ENCODE results near the gene ADAMTS2. TPM values are rescaled to one million over a fixed set of nuclear protein-coding genes. Genes with fewer than 3 reads are reported as not detected.
A peak's percentile ranks its signal among the peaks of the same experiment; 100 is the strongest.

The ADAMTS2 gene
- total RNA-seq, 1 experiment from 2014 or later: not detected

DNA sequence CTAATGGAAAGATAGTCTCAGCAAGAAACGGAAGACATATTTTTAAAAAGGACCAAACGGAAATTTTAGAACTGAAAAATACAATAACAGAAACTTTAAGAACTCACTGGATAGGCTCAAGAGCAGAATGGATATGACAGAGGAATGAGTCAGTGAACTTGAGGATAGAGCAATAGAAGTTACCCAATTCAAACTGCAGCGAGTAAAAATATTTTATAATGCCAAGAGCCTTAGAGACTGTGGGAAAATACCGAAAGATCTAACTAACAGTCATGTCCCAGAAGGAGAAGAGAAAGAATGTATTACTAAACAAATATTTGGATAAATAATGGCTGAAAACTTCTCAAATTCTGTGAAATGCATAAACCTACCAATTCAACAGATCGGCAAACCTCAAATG, 40.8 kb downstream of the ADAMTS2 start:
- H3K4me1 ChIP-seq (ENCODE audit: low read length): no peaks in the 10 kb centered on the region
- H3K9me2 ChIP-seq (replicated peaks; ENCODE audit: insufficient read depth, low read length): no peaks in the 10 kb centered on the region
- no peak overlapping the region for H3K9ac ChIP-seq (ENCODE audit: low read length)
- no peaks in the 10 kb centered on the region for H3K36me3 ChIP-seq (ENCODE audit: insufficient read depth, low read length)
- no peaks in the 10 kb centered on the region for H4K20me1 ChIP-seq (ENCODE audit: insufficient read depth, low read depth, low read length)
- no peak for DNase-seq
- H3K4me2 ChIP-seq (ENCODE audit: low read depth, low read length, poor library complexity, severe bottlenecking): no peak overlapping the region
- no peaks in the 10 kb centered on the region for H3K79me2 ChIP-seq (ENCODE audit: low read length)
- no peak overlapping the region for H3K27ac ChIP-seq (ENCODE audit: low read length)
- no peak overlapping the region for H2AFZ ChIP-seq (ENCODE audit: low read length)
- H3K4me3 ChIP-seq (ENCODE audit: low read length): no peak overlapping the region
- H3K27me3 ChIP-seq (ENCODE audit: low read length): 0 out of 2 replicates have a peak, but pooled peaks cover 3% of the 10 kb centered on the region
- H3K9me3 ChIP-seq (ENCODE audit: low read length): no peaks in the 10 kb centered on the region

DNA sequence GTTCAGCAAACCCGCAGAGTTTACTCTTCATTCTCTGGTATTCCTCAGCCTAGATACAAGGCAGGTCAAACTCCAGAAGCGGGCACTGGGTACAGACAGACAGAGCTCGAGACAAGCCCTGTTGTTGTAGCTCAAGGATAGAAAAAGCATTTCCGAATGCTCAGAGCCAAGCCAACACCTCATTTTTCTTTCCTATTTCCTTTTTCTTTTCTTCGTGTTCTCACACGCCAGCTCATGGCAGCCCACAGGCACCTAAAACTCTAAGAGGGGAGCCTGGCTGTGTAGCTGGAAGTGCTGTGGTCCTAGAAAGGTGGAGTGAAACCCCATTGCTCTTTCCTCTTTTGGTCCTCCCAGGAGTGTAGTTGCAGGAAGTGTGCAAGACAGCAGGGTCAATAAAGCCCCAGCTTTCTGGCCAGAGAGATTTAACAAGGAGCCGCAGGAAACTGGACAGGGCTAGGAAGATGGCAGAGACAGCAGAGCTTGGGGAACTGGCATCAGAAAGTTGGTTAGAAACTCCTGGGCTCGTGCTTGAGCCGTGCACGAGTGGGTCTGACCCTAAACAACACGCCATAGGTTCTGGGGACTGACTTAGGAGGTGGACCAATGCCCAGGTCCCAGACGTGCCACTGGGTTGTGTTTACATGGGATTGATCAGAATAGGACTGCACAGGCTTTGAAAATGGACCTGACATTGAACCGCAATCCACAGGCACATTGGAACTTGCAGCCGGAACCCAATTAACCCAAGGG, 41.6 kb downstream of the ADAMTS2 start:
- Histone ChIP-seq H3K9me3 (ENCODE audit: low read length) (no peaks in the 10 kb centered on the region), H3K79me2 (ENCODE audit: low read length) (no peaks in the 10 kb centered on the region), H3K36me3 (ENCODE audit: insufficient read depth, low read length) (no peaks in the 10 kb centered on the region)

DNA sequence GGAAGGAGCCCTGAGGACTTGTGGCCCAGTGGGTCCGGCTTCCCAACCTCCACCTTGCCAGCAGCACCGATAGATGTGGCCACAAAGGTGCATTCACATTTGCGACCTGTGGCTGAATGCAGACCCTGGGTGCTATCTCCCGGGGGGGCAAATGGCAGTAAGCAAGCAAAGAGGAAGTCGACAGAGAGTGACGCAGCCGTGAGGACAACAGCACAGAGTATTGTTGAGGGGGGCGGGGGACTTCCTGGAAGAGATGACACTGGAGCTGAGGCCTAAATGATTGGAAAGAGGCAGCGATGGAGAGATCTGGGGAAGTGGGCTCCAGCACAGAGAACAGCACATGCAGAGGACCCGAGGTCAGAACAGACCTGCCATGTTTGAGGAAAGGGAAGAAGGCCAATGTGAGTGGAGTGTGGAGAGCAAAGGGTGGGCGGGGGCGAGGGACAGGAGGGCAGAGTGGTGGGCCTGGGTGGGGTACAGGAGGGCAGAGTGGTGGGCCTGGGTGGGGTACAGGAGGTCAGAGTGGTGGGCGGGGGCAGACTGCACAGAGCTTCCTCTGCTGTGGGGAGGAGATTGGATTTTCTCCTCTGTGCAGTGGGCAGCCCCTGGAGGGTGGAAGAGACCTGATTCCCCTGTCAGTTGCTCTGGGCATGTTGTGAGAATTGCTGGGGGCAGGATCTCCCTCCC, 42.6 kb downstream of the ADAMTS2 start:
- no peak overlapping the region for H3K4me3 ChIP-seq (ENCODE audit: low read length)
- H3K9me3 ChIP-seq (ENCODE audit: low read length): no peaks in the 10 kb centered on the region
- no peak overlapping the region for H3K9ac ChIP-seq (ENCODE audit: low read length)
- no peaks in the 10 kb centered on the region for H3K36me3 ChIP-seq (ENCODE audit: insufficient read depth, low read length)
- H3K4me1 ChIP-seq (ENCODE audit: low read length): no peaks in the 10 kb centered on the region
- peak; percentile 47 for DNase-seq
- no peaks in the 10 kb centered on the region for H4K20me1 ChIP-seq (ENCODE audit: insufficient read depth, low read depth, low read length)
- H3K4me2 ChIP-seq (ENCODE audit: low read depth, low read length, poor library complexity, severe bottlenecking): no peak overlapping the region
- peak overlapping the region; percentile 30; the same call in 1 of the 2 replicates for H2AFZ ChIP-seq (ENCODE audit: low read length)
- no peaks in the 10 kb centered on the region for H3K79me2 ChIP-seq (ENCODE audit: low read length)
- no peaks in the 10 kb centered on the region for H3K9me2 ChIP-seq (replicated peaks; ENCODE audit: insufficient read depth, low read length)
- H3K27me3 ChIP-seq (ENCODE audit: low read length): 0 out of 2 replicates have a peak, but pooled peaks cover 3% of the 10 kb centered on the region
- H3K27ac ChIP-seq (ENCODE audit: low read length): no peak overlapping the region

More for the DNA sequence above, 41.6 kb downstream of the ADAMTS2 start:
- no peak overlapping the region for H3K4me3 ChIP-seq (ENCODE audit: low read length)
- H3K9ac ChIP-seq (ENCODE audit: low read length): no peak overlapping the region
- no peaks in the 10 kb centered on the region for H3K4me1 ChIP-seq (ENCODE audit: low read length)
- H2AFZ ChIP-seq (ENCODE audit: low read length): no peak overlapping the region
- no peaks in the 10 kb centered on the region for H4K20me1 ChIP-seq (ENCODE audit: insufficient read depth, low read depth, low read length)
- H3K27me3 ChIP-seq (ENCODE audit: low read length): 0 out of 2 replicates have a peak, but pooled peaks cover 3% of the 10 kb centered on the region
- DNase-seq: no peak
- H3K9me2 ChIP-seq (replicated peaks; ENCODE audit: insufficient read depth, low read length): no peaks in the 10 kb centered on the region
- H3K4me2 ChIP-seq (ENCODE audit: low read depth, low read length, poor library complexity, severe bottlenecking): no peak overlapping the region
- H3K27ac ChIP-seq (ENCODE audit: low read length): no peak overlapping the region

DNA sequence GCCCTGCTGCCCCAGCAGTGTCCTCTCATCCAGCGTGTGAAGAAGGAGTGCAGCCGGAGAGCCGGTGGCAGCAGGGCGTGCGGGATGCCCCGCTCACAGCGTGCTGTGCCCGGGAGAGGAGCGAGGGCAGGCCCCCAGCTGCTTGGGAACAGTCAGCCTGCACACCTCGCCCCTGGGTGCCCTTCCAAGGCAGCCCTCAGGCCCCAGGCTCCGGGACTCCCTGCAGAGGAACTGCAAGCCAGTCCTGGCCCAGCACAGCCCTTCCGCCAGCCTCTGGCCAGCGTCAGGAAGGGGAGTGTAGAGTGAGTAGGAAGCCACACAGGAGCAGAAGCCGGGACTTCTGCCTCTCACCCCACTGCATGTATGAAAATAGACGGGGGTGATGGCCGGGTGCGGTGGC, 43.5 kb downstream of the ADAMTS2 start:
- Histone ChIP-seq H3K27ac (ENCODE audit: low read length) (no peak overlapping the region), H3K9ac (ENCODE audit: low read length) (no peak overlapping the region), H3K27me3 (ENCODE audit: low read length) (0 out of 2 replicates have a peak, but pooled peaks cover 3% of the 10 kb centered on the region), H3K36me3 (ENCODE audit: insufficient read depth, low read length) (no peaks in the 10 kb centered on the region), H3K4me3 (ENCODE audit: low read length) (no peak overlapping the region), H3K4me2 (ENCODE audit: low read depth, low read length, poor library complexity, severe bottlenecking) (no peak overlapping the region), H3K9me2 (replicated peaks; ENCODE audit: insufficient read depth, low read length) (no peaks in the 10 kb centered on the region), H4K20me1 (ENCODE audit: insufficient read depth, low read depth, low read length) (no peaks in the 10 kb centered on the region), H2AFZ (ENCODE audit: low read length) (no peak overlapping the region), H3K9me3 (ENCODE audit: low read length) (no peaks in the 10 kb centered on the region), H3K79me2 (ENCODE audit: low read length) (no peaks in the 10 kb centered on the region), H3K4me1 (ENCODE audit: low read length) (no peaks in the 10 kb centered on the region)
- DNase-seq: no peak

DNA sequence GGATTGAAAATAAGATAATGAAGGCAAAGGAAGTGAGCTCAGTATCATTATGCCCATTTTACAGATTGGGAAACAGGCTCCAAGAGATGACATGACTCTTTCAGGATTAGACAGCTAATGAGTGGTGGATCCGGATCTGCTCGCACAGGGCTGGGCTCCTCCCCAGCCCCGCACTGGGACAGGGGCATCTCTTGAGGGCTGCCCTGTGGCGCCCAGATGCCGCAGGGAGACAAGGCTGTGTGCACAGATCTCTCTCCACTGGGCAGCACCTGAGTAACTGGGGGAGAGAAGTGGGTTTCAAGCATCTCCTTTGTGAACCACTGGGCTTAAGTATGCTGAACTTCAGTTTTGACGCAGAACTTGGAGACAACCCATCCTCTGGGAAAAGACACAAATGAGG, 43.9 kb downstream of the ADAMTS2 start:
- Histone ChIP-seq H2AFZ (ENCODE audit: low read length) (no peak overlapping the region), H3K79me2 (ENCODE audit: low read length) (no peaks in the 10 kb centered on the region), H3K9ac (ENCODE audit: low read length) (no peak overlapping the region), H4K20me1 (ENCODE audit: insufficient read depth, low read depth, low read length) (no peaks in the 10 kb centered on the region), H3K9me3 (ENCODE audit: low read length) (no peaks in the 10 kb centered on the region), H3K4me2 (ENCODE audit: low read depth, low read length, poor library complexity, severe bottlenecking) (no peak overlapping the region), H3K27me3 (ENCODE audit: low read length) (0 out of 2 replicates have a peak, but pooled peaks cover 3% of the 10 kb centered on the region), H3K4me3 (ENCODE audit: low read length) (no peak overlapping the region), H3K27ac (ENCODE audit: low read length) (no peak overlapping the region), H3K9me2 (replicated peaks; ENCODE audit: insufficient read depth, low read length) (no peaks in the 10 kb centered on the region), H3K36me3 (ENCODE audit: insufficient read depth, low read length) (no peaks in the 10 kb centered on the region), H3K4me1 (ENCODE audit: low read length) (no peaks in the 10 kb centered on the region)
- DNase-seq: no peak

DNA sequence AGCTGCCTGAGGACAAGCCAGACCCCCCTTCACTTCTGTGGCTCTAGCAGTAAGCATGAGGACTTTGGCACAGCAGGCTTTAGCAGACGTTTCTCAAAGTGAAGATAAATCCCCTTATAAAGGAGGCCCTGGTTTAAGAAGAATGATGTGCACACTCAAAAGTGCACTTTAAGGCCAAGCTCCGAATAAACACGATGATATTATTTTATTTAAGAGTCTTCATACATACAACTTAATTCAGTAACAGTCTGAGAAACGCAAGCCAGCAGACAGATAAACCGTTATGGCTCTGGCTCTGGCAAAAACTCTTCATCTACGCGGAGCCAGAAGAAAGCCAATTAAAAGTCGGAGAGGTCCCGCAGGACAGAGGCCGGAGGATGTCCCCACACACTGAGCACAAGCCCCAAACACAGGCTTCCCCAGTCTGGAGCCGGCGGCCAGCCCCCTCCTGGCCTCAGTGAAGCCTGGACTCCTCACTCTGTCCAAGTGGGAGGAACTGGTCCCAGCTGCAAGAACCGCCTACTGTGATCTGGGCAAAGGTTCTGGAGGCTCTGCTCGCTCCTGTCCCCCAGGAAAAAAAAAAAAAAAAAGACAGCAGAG, 44.6 kb downstream of the ADAMTS2 start:
- Histone ChIP-seq H2AFZ (ENCODE audit: low read length) (no peak overlapping the region), H3K9ac (ENCODE audit: low read length) (no peak overlapping the region), H3K4me2 (ENCODE audit: low read depth, low read length, poor library complexity, severe bottlenecking) (no peak overlapping the region), H3K79me2 (ENCODE audit: low read length) (no peaks in the 10 kb centered on the region), H3K9me3 (ENCODE audit: low read length) (no peaks in the 10 kb centered on the region), H3K4me1 (ENCODE audit: low read length) (no peaks in the 10 kb centered on the region), H3K27ac (ENCODE audit: low read length) (no peak overlapping the region), H4K20me1 (ENCODE audit: insufficient read depth, low read depth, low read length) (no peaks in the 10 kb centered on the region), H3K36me3 (ENCODE audit: insufficient read depth, low read length) (no peaks in the 10 kb centered on the region), H3K27me3 (ENCODE audit: low read length) (0 out of 2 replicates have a peak, but pooled peaks cover 3% of the 10 kb centered on the region), H3K4me3 (ENCODE audit: low read length) (no peak overlapping the region), H3K9me2 (replicated peaks; ENCODE audit: insufficient read depth, low read length) (no peaks in the 10 kb centered on the region)
- no peak for DNase-seq

DNA sequence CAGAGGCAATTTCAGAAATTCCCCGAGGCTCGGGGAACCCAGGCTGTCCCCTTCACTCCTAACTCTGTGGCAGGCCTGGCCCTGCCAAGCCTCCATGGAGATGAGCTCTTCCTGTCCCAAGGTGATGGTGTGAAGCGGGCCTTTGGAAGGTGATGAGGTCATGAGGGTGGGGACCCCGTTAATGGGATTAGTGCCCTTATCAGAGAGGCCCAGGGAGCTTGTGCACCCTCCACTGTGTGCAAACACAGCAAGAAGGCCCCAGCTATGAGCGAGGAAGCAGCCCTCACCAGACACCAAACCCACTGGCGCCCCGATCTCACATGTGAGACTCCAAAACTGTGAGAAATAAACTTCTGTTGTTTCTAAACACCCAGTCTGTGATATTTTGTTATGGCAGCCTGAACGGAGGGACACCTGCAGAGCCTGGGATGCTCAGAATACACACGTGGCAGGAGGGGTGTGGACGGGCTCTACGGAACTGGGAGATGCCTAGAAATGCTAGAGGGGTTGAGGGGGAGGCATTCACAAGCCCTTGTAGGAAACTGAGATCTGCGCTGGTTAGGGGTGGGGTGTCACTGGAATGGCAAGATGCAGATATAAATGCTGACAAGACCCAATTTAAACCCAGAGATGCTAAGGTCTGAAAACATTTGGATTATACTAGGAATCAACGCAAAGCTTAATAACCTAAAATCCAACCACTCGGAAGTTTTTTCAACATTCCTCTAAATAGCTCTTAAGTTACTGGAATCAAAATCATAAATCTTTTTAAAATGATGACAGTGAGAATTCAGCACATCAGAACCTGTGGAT, 46.9 kb downstream of the ADAMTS2 start:
- Histone ChIP-seq H3K9me2 (replicated peaks; ENCODE audit: insufficient read depth, low read length) (no peaks in the 10 kb centered on the region), H3K27me3 (ENCODE audit: low read length) (no peaks in the 10 kb centered on the region), H3K36me3 (ENCODE audit: insufficient read depth, low read length) (no peaks in the 10 kb centered on the region), H3K79me2 (ENCODE audit: low read length) (no peaks in the 10 kb centered on the region), H4K20me1 (ENCODE audit: insufficient read depth, low read depth, low read length) (no peaks in the 10 kb centered on the region), H3K4me3 (ENCODE audit: low read length) (no peak overlapping the region), H3K4me1 (ENCODE audit: low read length) (no peaks in the 10 kb centered on the region), H3K9me3 (ENCODE audit: low read length) (no peaks in the 10 kb centered on the region), H3K9ac (ENCODE audit: low read length) (no peak overlapping the region), H3K4me2 (ENCODE audit: low read depth, low read length, poor library complexity, severe bottlenecking) (no peak overlapping the region), H3K27ac (ENCODE audit: low read length) (no peak overlapping the region), H2AFZ (ENCODE audit: low read length) (no peak overlapping the region)
- DNase-seq: no peak
